Fibroblast of mammary gland (primary cell): ENCODE measurements around the gene ETV3.

Source experiments
- DNase-seq: peaks from one replicate; pipeline ENCODE4 v3.0.0-alpha.2; 2010; ENCODE audit warnings: low read depth
- H3K4me3 ChIP-seq: 2 replicates; pipeline ENCODE4 v1.5.1; 2011; ENCODE audit warnings: low read depth, mild to moderate bottlenecking, low read length, moderate library complexity; ENCODE audit not compliant: control insufficient read depth
- TF ChIP-seq, protein P1 (sequence below): conservative IDR thresholded peaks from 2 replicates; pipeline ENCODE4 v1.5.1; 2011; ENCODE audit warnings: low read depth, low read length, inconsistent platforms; ENCODE audit not compliant: control insufficient read depth, insufficient read depth

The ETV3 gene

DNA sequence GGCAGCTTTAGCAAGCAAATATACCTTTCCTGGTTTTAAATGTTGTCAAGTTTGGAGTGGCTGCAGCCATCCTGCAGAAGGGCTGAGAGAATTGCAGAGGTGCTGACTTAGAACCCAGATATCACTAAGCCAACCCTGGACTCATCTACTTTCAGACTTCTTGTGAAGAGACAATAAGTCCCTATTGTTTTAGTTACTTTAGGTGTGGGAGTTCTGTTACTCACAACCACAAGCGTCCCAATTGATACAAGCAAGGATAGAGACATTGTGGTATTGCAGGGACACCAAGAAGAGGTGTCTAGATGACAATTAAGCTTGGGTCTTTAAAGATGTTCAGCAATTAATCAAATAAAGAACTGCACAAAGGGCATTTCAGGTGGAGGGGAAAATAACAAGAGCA is 8.8 kb upstream of the ETV3 start:
- TF ChIP-seq, protein P1, sequence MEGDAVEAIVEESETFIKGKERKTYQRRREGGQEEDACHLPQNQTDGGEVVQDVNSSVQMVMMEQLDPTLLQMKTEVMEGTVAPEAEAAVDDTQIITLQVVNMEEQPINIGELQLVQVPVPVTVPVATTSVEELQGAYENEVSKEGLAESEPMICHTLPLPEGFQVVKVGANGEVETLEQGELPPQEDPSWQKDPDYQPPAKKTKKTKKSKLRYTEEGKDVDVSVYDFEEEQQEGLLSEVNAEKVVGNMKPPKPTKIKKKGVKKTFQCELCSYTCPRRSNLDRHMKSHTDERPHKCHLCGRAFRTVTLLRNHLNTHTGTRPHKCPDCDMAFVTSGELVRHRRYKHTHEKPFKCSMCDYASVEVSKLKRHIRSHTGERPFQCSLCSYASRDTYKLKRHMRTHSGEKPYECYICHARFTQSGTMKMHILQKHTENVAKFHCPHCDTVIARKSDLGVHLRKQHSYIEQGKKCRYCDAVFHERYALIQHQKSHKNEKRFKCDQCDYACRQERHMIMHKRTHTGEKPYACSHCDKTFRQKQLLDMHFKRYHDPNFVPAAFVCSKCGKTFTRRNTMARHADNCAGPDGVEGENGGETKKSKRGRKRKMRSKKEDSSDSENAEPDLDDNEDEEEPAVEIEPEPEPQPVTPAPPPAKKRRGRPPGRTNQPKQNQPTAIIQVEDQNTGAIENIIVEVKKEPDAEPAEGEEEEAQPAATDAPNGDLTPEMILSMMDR: no peak
- DNase-seq: no peak
- no peak overlapping the region for H3K4me3 ChIP-seq

- H3K4me3 ChIP-seq: no peak overlapping the region
- TF ChIP-seq, protein P1: no peak
Observed at GRCh38 chr1:157146244-157146643, 8.0 kb upstream of the ETV3 start.

DNA sequence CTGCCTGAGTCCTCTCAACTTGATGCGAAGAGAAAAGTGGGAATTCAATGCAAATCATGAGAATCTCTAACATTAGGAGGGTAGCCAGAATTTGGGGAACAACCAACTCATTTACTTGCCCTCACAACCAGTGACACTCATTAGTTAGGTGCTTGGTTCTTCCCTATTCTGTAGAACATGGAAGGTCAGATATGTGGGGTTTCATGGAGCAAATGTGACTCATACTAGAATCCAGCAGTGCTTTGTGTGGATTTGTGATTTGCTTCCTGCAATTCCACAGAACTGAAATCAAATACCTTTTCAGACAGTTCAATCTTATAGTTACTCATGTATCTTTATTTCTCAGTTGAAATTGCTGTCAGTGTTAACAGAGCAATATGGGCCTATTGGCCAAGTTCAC is 6.9 kb upstream of the ETV3 start:
- no peak for DNase-seq
- H3K4me3 ChIP-seq: no peak overlapping the region
- TF ChIP-seq, protein P1: no peak

More at GRCh38 chr1:157146244-157146643, 8.0 kb upstream of the ETV3 start:
- DNase-seq: no peak

GRCh38 chr1:157144509-157144908 is 6.3 kb upstream of the ETV3 start:
- DNase-seq: no peak
- TF ChIP-seq, protein P1: no peak
- H3K4me3 ChIP-seq: no peak overlapping the region

- TF ChIP-seq, protein P1: no peak
- DNase-seq: no peak
Observed at GRCh38 chr1:157142765-157143423, 4.7 kb upstream of the ETV3 start.

DNA sequence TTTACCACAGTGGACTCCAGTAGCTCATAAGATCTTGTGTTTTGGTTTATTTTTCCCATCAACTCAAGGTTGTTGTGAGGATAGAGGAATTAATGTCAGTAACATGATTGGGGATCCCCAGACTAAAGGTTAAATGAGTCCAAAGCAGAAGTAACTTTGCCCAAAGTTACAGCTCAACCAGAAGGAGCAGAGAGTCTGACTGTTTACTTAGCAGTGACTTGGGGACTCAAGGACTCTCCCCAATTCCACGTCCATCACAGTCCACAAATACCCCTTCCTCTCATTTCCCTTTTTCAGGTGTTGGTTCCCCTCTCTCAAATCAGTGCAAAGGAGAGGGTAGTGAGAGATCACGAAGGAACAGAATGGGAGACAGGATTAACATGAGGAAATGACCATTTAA is 4.0 kb upstream of the ETV3 start:
- no peak overlapping the region for H3K4me3 ChIP-seq
- no peak for DNase-seq
- TF ChIP-seq, protein P1: no peak

More at GRCh38 chr1:157142765-157143423, 4.7 kb upstream of the ETV3 start:
- H3K4me3 ChIP-seq: no peak overlapping the region
